ENCODE data around the gene DOK6. TPM values are rescaled to one million over a fixed set of nuclear protein-coding genes. Genes with fewer than 3 reads are reported as not detected.

DOK6 gene
- total and polyA plus RNA-seq, 10 of the 15 experiments (the other 5 are each of a cell fraction or from before 2014, with no cell fraction given), result 0.01 to 0.09 (median 0.04) TPM; not detected in 4

DNA sequence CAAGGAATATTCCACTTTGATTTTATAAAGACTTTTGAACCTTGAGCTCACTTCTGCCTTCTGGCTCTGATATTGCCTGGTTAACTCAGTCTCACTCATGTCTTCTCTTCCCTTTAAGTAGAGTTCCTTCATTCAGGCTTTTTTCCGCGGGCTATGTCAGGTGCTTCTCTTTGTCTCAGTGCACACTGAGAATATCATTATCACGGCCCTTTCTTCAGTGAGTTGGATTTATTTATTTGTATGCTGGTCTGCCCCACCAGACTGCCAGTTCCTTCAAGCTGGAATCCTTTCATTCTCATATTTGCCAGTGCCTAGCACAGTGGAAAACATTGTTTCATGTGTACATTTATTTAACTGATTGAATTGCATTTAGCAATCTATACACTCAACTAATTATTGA is 136.5 kb downstream of the DOK6 start (continued):
- TF ChIP-seq, protein P1, sequence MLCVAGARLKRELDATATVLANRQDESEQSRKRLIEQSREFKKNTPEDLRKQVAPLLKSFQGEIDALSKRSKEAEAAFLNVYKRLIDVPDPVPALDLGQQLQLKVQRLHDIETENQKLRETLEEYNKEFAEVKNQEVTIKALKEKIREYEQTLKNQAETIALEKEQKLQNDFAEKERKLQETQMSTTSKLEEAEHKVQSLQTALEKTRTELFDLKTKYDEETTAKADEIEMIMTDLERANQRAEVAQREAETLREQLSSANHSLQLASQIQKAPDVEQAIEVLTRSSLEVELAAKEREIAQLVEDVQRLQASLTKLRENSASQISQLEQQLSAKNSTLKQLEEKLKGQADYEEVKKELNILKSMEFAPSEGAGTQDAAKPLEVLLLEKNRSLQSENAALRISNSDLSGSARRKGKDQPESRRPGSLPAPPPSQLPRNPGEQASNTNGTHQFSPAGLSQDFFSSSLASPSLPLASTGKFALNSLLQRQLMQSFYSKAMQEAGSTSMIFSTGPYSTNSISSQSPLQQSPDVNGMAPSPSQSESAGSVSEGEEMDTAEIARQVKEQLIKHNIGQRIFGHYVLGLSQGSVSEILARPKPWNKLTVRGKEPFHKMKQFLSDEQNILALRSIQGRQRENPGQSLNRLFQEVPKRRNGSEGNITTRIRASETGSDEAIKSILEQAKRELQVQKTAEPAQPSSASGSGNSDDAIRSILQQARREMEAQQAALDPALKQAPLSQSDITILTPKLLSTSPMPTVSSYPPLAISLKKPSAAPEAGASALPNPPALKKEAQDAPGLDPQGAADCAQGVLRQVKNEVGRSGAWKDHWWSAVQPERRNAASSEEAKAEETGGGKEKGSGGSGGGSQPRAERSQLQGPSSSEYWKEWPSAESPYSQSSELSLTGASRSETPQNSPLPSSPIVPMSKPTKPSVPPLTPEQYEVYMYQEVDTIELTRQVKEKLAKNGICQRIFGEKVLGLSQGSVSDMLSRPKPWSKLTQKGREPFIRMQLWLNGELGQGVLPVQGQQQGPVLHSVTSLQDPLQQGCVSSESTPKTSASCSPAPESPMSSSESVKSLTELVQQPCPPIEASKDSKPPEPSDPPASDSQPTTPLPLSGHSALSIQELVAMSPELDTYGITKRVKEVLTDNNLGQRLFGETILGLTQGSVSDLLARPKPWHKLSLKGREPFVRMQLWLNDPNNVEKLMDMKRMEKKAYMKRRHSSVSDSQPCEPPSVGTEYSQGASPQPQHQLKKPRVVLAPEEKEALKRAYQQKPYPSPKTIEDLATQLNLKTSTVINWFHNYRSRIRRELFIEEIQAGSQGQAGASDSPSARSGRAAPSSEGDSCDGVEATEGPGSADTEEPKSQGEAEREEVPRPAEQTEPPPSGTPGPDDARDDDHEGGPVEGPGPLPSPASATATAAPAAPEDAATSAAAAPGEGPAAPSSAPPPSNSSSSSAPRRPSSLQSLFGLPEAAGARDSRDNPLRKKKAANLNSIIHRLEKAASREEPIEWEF (IDR thresholded peaks at IDR 0.05; ENCODE audit: insufficient replicate concordance, low read depth, low read length), result no peak
- no peak for TF ChIP-seq SP1 (IDR thresholded peaks at IDR 0.05; ENCODE audit: low read depth, low read length)
- TF ChIP-seq IKZF1 (conservative IDR thresholded peaks at IDR 0.05), result no peak
- no peak for TF ChIP-seq CHD1 (IDR thresholded peaks at IDR 0.05; ENCODE audit: low read depth, low read length)
- TF ChIP-seq NFIC (IDR thresholded peaks at IDR 0.05; ENCODE audit: low read depth, low read length), result no peak
- TF ChIP-seq SMAD1 (IDR thresholded peaks at IDR 0.05; ENCODE audit: low read depth, partially characterized antibody), result no peak
- no peak for TF ChIP-seq PAX8 (IDR thresholded peaks at IDR 0.05)
- TF ChIP-seq, protein P2, sequence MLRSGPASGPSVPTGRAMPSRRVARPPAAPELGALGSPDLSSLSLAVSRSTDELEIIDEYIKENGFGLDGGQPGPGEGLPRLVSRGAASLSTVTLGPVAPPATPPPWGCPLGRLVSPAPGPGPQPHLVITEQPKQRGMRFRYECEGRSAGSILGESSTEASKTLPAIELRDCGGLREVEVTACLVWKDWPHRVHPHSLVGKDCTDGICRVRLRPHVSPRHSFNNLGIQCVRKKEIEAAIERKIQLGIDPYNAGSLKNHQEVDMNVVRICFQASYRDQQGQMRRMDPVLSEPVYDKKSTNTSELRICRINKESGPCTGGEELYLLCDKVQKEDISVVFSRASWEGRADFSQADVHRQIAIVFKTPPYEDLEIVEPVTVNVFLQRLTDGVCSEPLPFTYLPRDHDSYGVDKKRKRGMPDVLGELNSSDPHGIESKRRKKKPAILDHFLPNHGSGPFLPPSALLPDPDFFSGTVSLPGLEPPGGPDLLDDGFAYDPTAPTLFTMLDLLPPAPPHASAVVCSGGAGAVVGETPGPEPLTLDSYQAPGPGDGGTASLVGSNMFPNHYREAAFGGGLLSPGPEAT (IDR thresholded peaks at IDR 0.05; ENCODE audit: low read depth), result no peak
